ENCODE results near the gene LIME1. TPM values are rescaled to one million over a fixed set of nuclear protein-coding genes. Genes with fewer than 3 reads are reported as not detected.

LIME1 gene
- total and polyA plus RNA-seq, 9 of the 15 experiments (the other 6 are each of a cell fraction or from before 2014, with no cell fraction given) = 0.11 to 17.1 (median 2.8) TPM; not detected in 2

- ChIA-PET CTCF (ENCODE audit: low intra/inter-chr PET ratio) (no interaction called here), POLR2A (interaction anchor here (0.7 to 1.0 kb wide), 2 partner anchors 25 kb away, joined by 3 read pairs; no protein-coding TSS in a partner anchor)
- H3K27ac ChIP-seq (ENCODE audit: extremely low read depth, low read depth, low read length) = no peak overlapping the region
- H3K4me3 ChIP-seq = no peak overlapping the region
- no peaks in the 10 kb centered on the region for H3K79me2 ChIP-seq (ENCODE audit: control insufficient read depth, insufficient read depth, low read length)
- H3K9ac ChIP-seq (ENCODE audit: insufficient read depth in 1 of 2, low read depth in 2 of 2, low read length in 2 of 2) = peak overlapping the region in 1 of 2 experiments; percentile 16; a peak in 1 of 4 replicates
- no peak for FAIRE-seq
- no peaks in the 10 kb centered on the region for H4K20me1 ChIP-seq (replicated peaks; ENCODE audit: control insufficient read depth, insufficient read depth, low read length)
- peaks cover 3 to 12% of the 10 kb centered on the region in 2 experiments; a peak in 2 of 5 replicates for H3K4me1 ChIP-seq (replicated peaks in 1 of 2; ENCODE audit: control insufficient read depth in 2 of 2, insufficient read depth in 2 of 2, low read length in 2 of 2)
- no peak overlapping the region for H2AFZ ChIP-seq (ENCODE audit: low read depth, low read length)
- 10% methylated on average over 7 of the region's 7 CpGs for WGBS (ENCODE audit: insufficient coverage, low coverage, missing lambda C conversion rate)
- ATAC-seq = peak; percentile 57
- peak in 1 of 4 experiments; percentile 12 for DNase-seq (ENCODE audit: extremely low read depth in 1 of 4, low spot score in 3 of 4)
- H3K36me3 ChIP-seq (ENCODE audit: control insufficient read depth, insufficient read depth, low read length) = no peaks in the 10 kb centered on the region
- H3K4me2 ChIP-seq (ENCODE audit: insufficient read depth, low read length) = no peak overlapping the region
- TF ChIP-seq ZNF311 (CRISPR knock-in tag; IDR thresholded peaks at IDR 0.05) (no peak), CEBPB (tag; IDR thresholded peaks at IDR 0.05) (peak; percentile 66), SMAD1 (IDR thresholded peaks at IDR 0.05; ENCODE audit: low read depth, low read length, partially characterized antibody) (no peak)
- in situ Hi-C loops (cut with MboI) = no loop called here
- H3K27me3 ChIP-seq (ENCODE audit: control insufficient read depth in 2 of 2, insufficient read depth in 2 of 2, low read length in 2 of 2) = no peaks in the 10 kb centered on the region
- H3K9me3 ChIP-seq (replicated peaks; ENCODE audit: control insufficient read depth, insufficient read depth, low read depth, low read length) = no peaks in the 10 kb centered on the region
- no peaks in the 10 kb centered on the region for H3K9me1 ChIP-seq (ENCODE audit: control insufficient read depth, insufficient read depth, low read length)
- BruUV-seq (replicated peaks) = no TSS peak
- intact Hi-C loops (cut with micrococcal nuclease) = no loop called here
Observed at GRCh38 chr20:63759377-63759901, 23.0 kb downstream of the LIME1 start.

- no TSS peak for BruUV-seq (replicated peaks)
- no peaks in the 10 kb centered on the region for H3K9me3 ChIP-seq (replicated peaks; ENCODE audit: control insufficient read depth, insufficient read depth, low read depth, low read length)
- no peak for TF ChIP-seq RBM39 (optimal IDR thresholded peaks at IDR 0.05; ENCODE audit: low read depth, low read length)
- TF ChIP-seq ZFP36 (IDR thresholded peaks at IDR 0.05; ENCODE audit: low read depth, low read length, partially characterized antibody) = no peak
- TF ChIP-seq NFIX (CRISPR knock-in tag; IDR thresholded peaks at IDR 0.05; ENCODE audit: low read depth) = no peak
- no peak for TF ChIP-seq ZNF644 (tag; IDR thresholded peaks at IDR 0.05; ENCODE audit: low read depth)
- TF ChIP-seq THRB (CRISPR knock-in tag; conservative IDR thresholded peaks at IDR 0.05) = no peak
- no peaks in the 10 kb centered on the region for H4K20me1 ChIP-seq (replicated peaks; ENCODE audit: control insufficient read depth, insufficient read depth, low read length)
- CTCF ChIA-PET (ENCODE audit: low intra/inter-chr PET ratio) = no interaction called here
- no peak for DNase-seq (ENCODE audit: extremely low read depth in 1 of 4, low spot score in 3 of 4)
- POLR2A ChIA-PET = no interaction called here
- peaks cover 5 to 34% of the 10 kb centered on the region in 2 experiments; a peak in 3 of 5 replicates for H3K4me1 ChIP-seq (replicated peaks in 1 of 2; ENCODE audit: control insufficient read depth in 2 of 2, insufficient read depth in 2 of 2, low read length in 2 of 2)
- no peaks in the 10 kb centered on the region for H3K36me3 ChIP-seq (ENCODE audit: control insufficient read depth, insufficient read depth, low read length)
- intact Hi-C loops (cut with micrococcal nuclease) (no loop called here), in situ Hi-C loops (cut with MboI) (no loop called here)
- no peaks in the 10 kb centered on the region for H3K9me1 ChIP-seq (ENCODE audit: control insufficient read depth, insufficient read depth, low read length)
- no peak for ATAC-seq
- 43% methylated on average over 15 of the region's 16 CpGs for WGBS (ENCODE audit: insufficient coverage, low coverage, missing lambda C conversion rate)
- H3K27ac ChIP-seq (ENCODE audit: extremely low read depth, low read depth, low read length) = no peak overlapping the region
- no peaks in the 10 kb centered on the region for H3K79me2 ChIP-seq (ENCODE audit: control insufficient read depth, insufficient read depth, low read length)
- FAIRE-seq = no peak
- no peak overlapping the region for H3K4me3 ChIP-seq
- H3K9ac ChIP-seq (ENCODE audit: insufficient read depth in 1 of 2, low read depth in 2 of 2, low read length in 2 of 2) = 0 out of 4 replicates have a peak overlapping the region, but pooled peaks of 1 of the 2 experiments have one; percentile 26
- H3K27me3 ChIP-seq (ENCODE audit: control insufficient read depth in 2 of 2, insufficient read depth in 2 of 2, low read length in 2 of 2) = peaks cover 0 to 9% of the 10 kb centered on the region in 2 experiments; a peak in 2 of 5 replicates
- H2AFZ ChIP-seq (ENCODE audit: low read depth, low read length) = no peak overlapping the region
- no peak overlapping the region for H3K4me2 ChIP-seq (ENCODE audit: insufficient read depth, low read length)
Observed at GRCh38 chr20:63765082-63765873, 28.8 kb downstream of the LIME1 start.
